OCI-LY1 (cell line): Measurements from ENCODE around the gene PTPN3.

Experiments
- EZH2 ChIP-seq: fragments of 200-600 bp; sonication (generic), shearing (Covaris generic); IDR thresholded peaks from 2 replicates; pipeline ENCODE4 v1.8.0; 2017; ENCODE audit warnings: borderline replicate concordance, mixed run types, mild to moderate bottlenecking, antibody characterized with exemption, low read length, moderate library complexity, mixed read lengths
- TF ChIP-seq, protein P1 (sequence below): fragments of 200-600 bp; sonication (generic), shearing (Covaris generic); IDR thresholded peaks from 2 replicates; pipeline ENCODE4 v1.5.1; 2017; ENCODE audit warnings: mild to moderate bottlenecking, antibody characterized with exemption, low read length, moderate library complexity, mixed read lengths

DNA sequence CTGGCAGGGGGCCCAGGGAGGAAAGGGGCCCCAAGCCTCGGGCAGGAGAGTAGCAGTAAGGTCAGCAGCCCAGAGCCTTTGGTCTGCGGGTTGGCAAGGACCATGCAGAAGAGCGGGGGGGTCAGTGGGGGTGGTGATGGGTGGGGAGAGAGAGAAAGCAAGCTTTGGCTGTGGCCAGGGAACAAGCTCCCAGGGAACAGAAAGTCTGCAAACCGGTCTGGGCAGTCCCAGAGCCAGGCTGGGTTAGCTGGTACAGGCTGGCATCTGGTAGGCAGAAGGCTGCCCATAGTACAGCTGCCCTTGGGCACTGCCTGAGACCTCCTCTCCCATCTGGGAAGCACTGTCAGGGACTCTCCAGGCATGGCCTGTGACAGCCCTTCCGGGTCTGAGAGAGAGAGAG lies 166.8 kb downstream of the PTPN3 start:
- TF ChIP-seq, protein P1, sequence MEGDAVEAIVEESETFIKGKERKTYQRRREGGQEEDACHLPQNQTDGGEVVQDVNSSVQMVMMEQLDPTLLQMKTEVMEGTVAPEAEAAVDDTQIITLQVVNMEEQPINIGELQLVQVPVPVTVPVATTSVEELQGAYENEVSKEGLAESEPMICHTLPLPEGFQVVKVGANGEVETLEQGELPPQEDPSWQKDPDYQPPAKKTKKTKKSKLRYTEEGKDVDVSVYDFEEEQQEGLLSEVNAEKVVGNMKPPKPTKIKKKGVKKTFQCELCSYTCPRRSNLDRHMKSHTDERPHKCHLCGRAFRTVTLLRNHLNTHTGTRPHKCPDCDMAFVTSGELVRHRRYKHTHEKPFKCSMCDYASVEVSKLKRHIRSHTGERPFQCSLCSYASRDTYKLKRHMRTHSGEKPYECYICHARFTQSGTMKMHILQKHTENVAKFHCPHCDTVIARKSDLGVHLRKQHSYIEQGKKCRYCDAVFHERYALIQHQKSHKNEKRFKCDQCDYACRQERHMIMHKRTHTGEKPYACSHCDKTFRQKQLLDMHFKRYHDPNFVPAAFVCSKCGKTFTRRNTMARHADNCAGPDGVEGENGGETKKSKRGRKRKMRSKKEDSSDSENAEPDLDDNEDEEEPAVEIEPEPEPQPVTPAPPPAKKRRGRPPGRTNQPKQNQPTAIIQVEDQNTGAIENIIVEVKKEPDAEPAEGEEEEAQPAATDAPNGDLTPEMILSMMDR = no peak
- no peak for TF ChIP-seq EZH2
